Peyer's patch (tissue), 4 donors: ENCODE measurements around the gene RHEBL1. TPM values are rescaled to one million over a fixed set of nuclear protein-coding genes. Genes with fewer than 3 reads are reported as not detected.

Experiments used
- DNase-seq, 3 donors: peaks; one replicate each; pipeline ENCODE4 v3.0.0-alpha.2; 2017 to 2019
- H3K27ac ChIP-seq, 4 donors: fragments of 200-600 bp; sonication (generic); one replicate each; pipeline ENCODE4 v1.5.1; 2016 to 2019
- H3K27me3 ChIP-seq, 2 donors: fragments of 200-600 bp; sonication (generic); one replicate each; pipeline ENCODE4 v1.5.1; 2019
- H3K36me3 ChIP-seq, 3 donors: fragments of 200-600 bp; sonication (generic); one replicate each; pipeline ENCODE4 v1.5.1; 2016 to 2019
- H3K4me1 ChIP-seq, 4 donors: fragments of 200-600 bp; sonication (generic); one replicate each; pipeline ENCODE4 v1.5.1; 2016 to 2019
- H3K4me3 ChIP-seq, 4 donors: fragments of 200-600 bp; sonication (generic); 1 replicate in 3 of 4; 2 replicates in 1 of 4; pipeline ENCODE4 v1.5.1; 2016 to 2019; ENCODE audit warnings: mild to moderate bottlenecking in 1 of 4
- H3K9me3 ChIP-seq, 4 donors: fragments of 200-600 bp; sonication (generic); one replicate each; pipeline ENCODE4 v1.5.1; 2016 to 2019; ENCODE audit warnings: mild to moderate bottlenecking in 1 of 4
- POLR2A ChIP-seq, 2 donors: fragments of 450-650 bp; IDR thresholded peaks; one replicate each; pipeline ENCODE4 v1.5.1; 2017; ENCODE audit warnings: antibody characterized with exemption in 2 of 2, mild to moderate bottlenecking in 2 of 2, moderate library complexity in 2 of 2
- total RNA-seq, 4 donors: library from RNA; depleted of rRNA; stranded (reverse); fragments of >200 nt; gene quantifications; one replicate each; pipeline ENCODE4 v1.1.0, GENCODE V29; 2016
- TF ChIP-seq, protein P1 (sequence below), 6 experiments: fragments of 450-650 bp in 4 of 6; fragments of 200-600 bp in 2 of 6; sonication (generic) in 1 of 6; IDR thresholded peaks; one replicate each; pipeline ENCODE4 v1.5.1; 2017 to 2019; ENCODE audit warnings: antibody characterized with exemption in 6 of 6, mild to moderate bottlenecking in 3 of 6, moderate library complexity in 1 of 6

RHEBL1 gene
- total RNA-seq, 4 donors from 2014 or later: not detected

DNA sequence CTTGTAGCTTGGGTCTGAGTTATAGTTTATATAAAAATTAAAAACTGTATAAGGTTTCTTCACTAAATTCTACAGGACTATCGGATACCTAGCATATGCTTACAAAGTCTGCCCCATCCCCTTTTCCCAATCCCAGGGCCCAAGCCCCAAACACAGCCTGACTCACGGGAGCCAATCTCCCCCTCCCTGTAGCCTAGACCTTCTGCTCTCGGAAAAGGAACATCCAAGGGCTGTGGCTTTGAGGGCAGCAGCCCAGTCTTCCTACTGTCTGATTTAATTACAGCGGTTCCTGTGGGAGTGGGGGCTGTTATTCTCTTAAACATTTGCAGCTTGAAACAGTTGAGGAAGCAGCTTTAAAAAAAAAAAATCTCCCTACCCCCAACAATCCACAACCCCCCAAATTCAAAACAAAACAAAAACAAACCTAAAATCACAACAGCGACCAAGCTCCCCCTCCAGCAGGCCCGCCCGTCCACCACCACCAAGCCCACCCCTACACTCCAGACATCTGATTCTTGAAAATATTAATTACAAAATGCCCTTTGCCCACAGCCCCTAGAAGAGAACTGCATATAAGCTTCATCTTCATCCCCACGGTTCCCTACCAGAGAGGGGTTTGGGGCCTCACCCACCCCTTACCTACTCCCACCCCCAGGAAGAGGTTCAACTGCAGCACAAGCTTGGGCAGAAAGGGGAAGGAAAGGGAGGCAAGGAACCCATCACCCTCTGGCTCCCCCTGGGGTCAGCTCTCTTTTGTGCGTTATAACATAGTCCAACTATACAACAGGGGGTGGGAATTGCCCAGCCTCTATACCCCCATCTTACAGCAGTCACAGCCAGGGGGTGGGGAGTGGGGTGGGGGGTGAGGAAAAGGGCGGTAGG is 50.1 kb downstream of the RHEBL1 start:
- Histone ChIP-seq H3K36me3 (peaks cover 0 to 37% (median 0%) of the 10 kb centered on the region in 3 donors), H3K27ac (peak overlapping the region; percentile 80 to 95 (median 92)), H3K4me1 (peaks cover 0 to 21% (median 2%) of the 10 kb centered on the region in 4 donors), H3K9me3 (no peaks in the 10 kb centered on the region), H3K4me3 (peak overlapping the region in 3 of 4 donors; percentile 57 to 82 (median 76)), H3K27me3 (no peaks in the 10 kb centered on the region)
- TF ChIP-seq, protein P1, sequence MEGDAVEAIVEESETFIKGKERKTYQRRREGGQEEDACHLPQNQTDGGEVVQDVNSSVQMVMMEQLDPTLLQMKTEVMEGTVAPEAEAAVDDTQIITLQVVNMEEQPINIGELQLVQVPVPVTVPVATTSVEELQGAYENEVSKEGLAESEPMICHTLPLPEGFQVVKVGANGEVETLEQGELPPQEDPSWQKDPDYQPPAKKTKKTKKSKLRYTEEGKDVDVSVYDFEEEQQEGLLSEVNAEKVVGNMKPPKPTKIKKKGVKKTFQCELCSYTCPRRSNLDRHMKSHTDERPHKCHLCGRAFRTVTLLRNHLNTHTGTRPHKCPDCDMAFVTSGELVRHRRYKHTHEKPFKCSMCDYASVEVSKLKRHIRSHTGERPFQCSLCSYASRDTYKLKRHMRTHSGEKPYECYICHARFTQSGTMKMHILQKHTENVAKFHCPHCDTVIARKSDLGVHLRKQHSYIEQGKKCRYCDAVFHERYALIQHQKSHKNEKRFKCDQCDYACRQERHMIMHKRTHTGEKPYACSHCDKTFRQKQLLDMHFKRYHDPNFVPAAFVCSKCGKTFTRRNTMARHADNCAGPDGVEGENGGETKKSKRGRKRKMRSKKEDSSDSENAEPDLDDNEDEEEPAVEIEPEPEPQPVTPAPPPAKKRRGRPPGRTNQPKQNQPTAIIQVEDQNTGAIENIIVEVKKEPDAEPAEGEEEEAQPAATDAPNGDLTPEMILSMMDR (IDR thresholded peaks at IDR 0.05): peak in 1 of 6 experiments; percentile 30
- no peak for TF ChIP-seq POLR2A (IDR thresholded peaks at IDR 0.05)
- peak in 1 of 3 donors; percentile 47 for DNase-seq

DNA sequence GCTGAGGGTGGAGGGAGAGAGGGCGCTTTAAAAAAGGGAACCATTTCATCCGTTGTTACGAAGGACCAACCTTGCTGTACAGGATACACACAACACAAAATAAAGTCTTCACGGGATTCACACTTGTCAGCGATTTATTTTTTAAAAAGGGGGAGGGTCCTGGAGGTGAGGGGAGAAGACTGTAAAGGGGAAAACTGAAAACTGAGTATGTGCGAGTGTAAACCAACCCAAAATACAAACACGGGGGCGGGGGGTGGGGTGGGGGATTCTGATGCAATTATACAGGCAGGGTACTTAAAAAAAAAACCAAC is 50.7 kb downstream of the RHEBL1 start:
- TF ChIP-seq POLR2A (IDR thresholded peaks at IDR 0.05): no peak
- TF ChIP-seq, protein P1 (IDR thresholded peaks at IDR 0.05): no peak
- Histone ChIP-seq H3K4me3 (peak overlapping the region; percentile 57 to 89 (median 79)), H3K27ac (peak overlapping the region; percentile 80 to 95 (median 92))

DNA sequence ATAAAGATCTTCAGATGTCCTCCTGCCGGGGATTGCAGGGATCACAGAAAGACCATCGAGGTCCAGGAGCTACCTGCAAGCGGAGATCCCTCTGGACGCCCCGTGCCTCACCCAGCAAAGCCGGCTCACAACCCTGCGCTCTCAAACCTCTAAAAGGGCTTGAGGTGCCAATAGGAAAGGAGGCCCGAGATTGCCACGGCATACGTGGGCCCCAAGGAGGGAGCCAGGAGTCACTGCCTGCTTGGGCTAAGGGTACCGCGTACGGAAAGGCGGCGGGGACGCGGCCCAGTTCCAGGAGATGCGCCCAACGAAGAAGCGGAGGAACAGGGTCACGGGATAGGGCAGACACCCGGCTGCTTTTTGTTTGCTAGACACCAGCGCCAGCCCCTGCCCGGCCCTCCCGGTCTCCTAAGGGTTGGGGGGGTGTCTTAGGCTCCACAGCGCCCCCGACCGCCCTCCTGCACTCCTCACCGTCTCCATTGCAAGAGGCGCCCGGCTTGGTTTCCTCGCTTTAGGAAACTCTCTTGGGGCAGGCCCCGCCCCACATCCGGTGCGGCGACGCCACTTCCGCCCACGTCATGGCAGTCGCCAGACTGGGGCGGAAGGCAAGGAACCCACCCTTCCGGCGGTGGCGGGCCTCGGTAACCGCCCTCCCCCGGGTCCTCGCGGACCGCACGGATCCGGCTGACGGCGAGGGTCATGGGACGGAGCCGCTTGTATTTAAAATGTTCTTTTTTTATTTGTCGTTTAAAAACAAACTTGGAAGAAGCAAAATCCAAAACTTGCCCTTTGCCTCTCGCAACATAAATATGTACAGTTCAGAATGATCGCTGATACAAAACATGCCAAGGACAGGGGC is 51.3 kb downstream of the RHEBL1 start, which contains the start of gene PRKAG1:
Gene PRKAG1, minus strand, starts transcription at position 516 of the 859 bp plus-strand sequence. Its CDS starts 36 bp downstream, at position 480.
- H3K4me1 ChIP-seq: peaks cover 0 to 21% (median 2%) of the 10 kb centered on the region in 4 donors
- peaks cover 0 to 25% (median 0%) of the 10 kb centered on the region in 3 donors for H3K36me3 ChIP-seq
- H3K27me3 ChIP-seq: no peaks in the 10 kb centered on the region
- no peaks in the 10 kb centered on the region for H3K9me3 ChIP-seq
- H3K27ac ChIP-seq: peak within 1 kb of the TSS; percentile 80 to 95 (median 92)
- peak within 1 kb of the TSS; percentile 57 to 89 (median 79) for H3K4me3 ChIP-seq
- peak; percentile 97 to 98 (median 97) for DNase-seq
- TF ChIP-seq POLR2A (IDR thresholded peaks at IDR 0.05): peak; percentile 87 to 93
- TF ChIP-seq, protein P1 (IDR thresholded peaks at IDR 0.05): peak; percentile 29 to 47 (median 38)

More for the DNA sequence above, 50.7 kb downstream of the RHEBL1 start:
- H3K4me1 ChIP-seq: peaks cover 0 to 21% (median 2%) of the 10 kb centered on the region in 4 donors
- no peaks in the 10 kb centered on the region for H3K27me3 ChIP-seq
- H3K36me3 ChIP-seq: peaks cover 0 to 31% (median 0%) of the 10 kb centered on the region in 3 donors
- DNase-seq: no peak
- H3K9me3 ChIP-seq: no peaks in the 10 kb centered on the region

DNA sequence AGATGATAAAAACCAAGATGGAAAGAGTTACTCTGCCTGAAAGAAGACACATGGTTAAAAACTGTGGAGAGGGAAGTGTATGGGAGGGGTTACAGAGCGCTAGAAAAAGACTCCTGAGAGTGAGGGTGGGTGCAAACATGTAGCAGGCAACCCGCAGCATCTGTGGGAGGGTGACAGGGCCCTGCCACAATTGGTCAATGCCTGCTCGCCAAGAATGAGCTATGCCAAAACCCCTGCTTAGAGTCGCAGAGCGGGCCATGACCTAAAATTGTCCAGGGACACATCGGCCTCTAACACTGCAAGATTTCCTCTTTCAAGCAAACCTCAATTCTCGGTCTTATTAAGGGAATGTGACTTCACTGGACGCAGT is 51.9 kb downstream of the RHEBL1 start:
- H3K4me3 ChIP-seq: peak overlapping the region; percentile 57 to 89 (median 79)
- peaks cover 0 to 21% (median 2%) of the 10 kb centered on the region in 4 donors for H3K4me1 ChIP-seq
- TF ChIP-seq, protein P1 (IDR thresholded peaks at IDR 0.05): no peak
- no peak for TF ChIP-seq POLR2A (IDR thresholded peaks at IDR 0.05)
- DNase-seq: peak in 1 of 3 donors; percentile 53
- H3K36me3 ChIP-seq: peaks cover 0 to 22% (median 0%) of the 10 kb centered on the region in 3 donors
- no peaks in the 10 kb centered on the region for H3K9me3 ChIP-seq
- no peaks in the 10 kb centered on the region for H3K27me3 ChIP-seq
- H3K27ac ChIP-seq: peak overlapping the region; percentile 80 to 95 (median 92)

DNA sequence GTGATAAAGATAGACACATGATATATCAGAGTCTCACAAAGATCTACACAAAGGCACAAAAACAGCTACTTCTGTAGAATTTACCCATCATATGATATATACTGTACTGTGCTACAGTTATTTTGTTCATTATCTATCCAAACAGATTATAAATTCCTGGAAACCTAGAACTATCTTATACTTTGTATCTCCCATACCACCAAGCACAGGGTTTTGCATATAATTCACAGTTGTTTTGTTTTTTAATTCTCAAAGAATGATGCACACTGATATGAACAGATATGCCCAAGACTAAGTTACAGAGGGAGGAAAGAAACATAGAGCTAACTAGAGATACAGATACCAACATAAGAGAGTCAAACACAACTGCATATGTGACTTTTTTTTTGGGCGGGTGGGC is 54.6 kb downstream of the RHEBL1 start:
- Histone ChIP-seq H3K4me3 (no peak overlapping the region), H3K36me3 (peaks cover 0 to 30% (median 0%) of the 10 kb centered on the region in 3 donors), H3K9me3 (no peaks in the 10 kb centered on the region), H3K27me3 (no peaks in the 10 kb centered on the region), H3K27ac (no peak overlapping the region), H3K4me1 (peaks cover 0 to 21% (median 2%) of the 10 kb centered on the region in 4 donors)
- DNase-seq: no peak
- TF ChIP-seq, protein P1 (IDR thresholded peaks at IDR 0.05): no peak
- no peak for TF ChIP-seq POLR2A (IDR thresholded peaks at IDR 0.05)
